Endothelial cell of umbilical vein (primary cell): Measurements from ENCODE around the gene RPP25L.

Experiments used
- CTCF ChIP-seq, 2 donors: IDR thresholded peaks; 1 replicate in 1 of 2; 2 replicates in 1 of 2; pipeline ENCODE4 v1.5.1; 2011; ENCODE audit warnings: low read length in 2 of 2, mild to moderate bottlenecking in 2 of 2, moderate library complexity in 2 of 2, control low read depth in 1 of 2, inconsistent platforms in 1 of 2, low read depth in 1 of 2; ENCODE audit not compliant: insufficient read depth in 1 of 2; ENCODE audit errors: extremely low read depth in 1 of 2
- EZH2 ChIP-seq: IDR thresholded peaks from 2 replicates; pipeline ENCODE4 v1.6.1; 2012; ENCODE audit warnings: borderline replicate concordance, low read depth, mild to moderate bottlenecking, moderate library complexity, low read length, inconsistent platforms; ENCODE audit not compliant: severe bottlenecking
- FOS ChIP-seq: IDR thresholded peaks from 2 replicates; pipeline ENCODE4 v1.6.1; 2011; ENCODE audit warnings: mild to moderate bottlenecking, low read length, moderate library complexity, borderline replicate concordance; ENCODE audit not compliant: insufficient read depth
- GATA2 ChIP-seq: IDR thresholded peaks from 2 replicates; pipeline ENCODE4 v1.7.0; 2011; ENCODE audit warnings: low read depth, mild to moderate bottlenecking, moderate library complexity, mixed read lengths, low read length; ENCODE audit not compliant: insufficient read length, insufficient read depth
- JUN ChIP-seq: IDR thresholded peaks from 2 replicates; pipeline ENCODE4 v1.6.1; 2011; ENCODE audit warnings: borderline replicate concordance, low read depth; ENCODE audit not compliant: insufficient read length, insufficient read depth
- MAX ChIP-seq: IDR thresholded peaks from 2 replicates; pipeline ENCODE4 v1.6.1; 2011; ENCODE audit not compliant: insufficient read depth, insufficient read length
- MYC ChIP-seq: IDR thresholded peaks from one replicate; pipeline ENCODE4 v1.6.1; 2011; ENCODE audit warnings: mild to moderate bottlenecking, low read depth, low read length
- POLR2A ChIP-seq: IDR thresholded peaks from 2 replicates; pipeline ENCODE4 v1.6.1; 2012; ENCODE audit warnings: low read depth, mild to moderate bottlenecking, control low read depth, low read length
- POLR2AphosphoS5 ChIP-seq: IDR thresholded peaks from 2 replicates; pipeline ENCODE4 v1.6.1; 2012; ENCODE audit warnings: low read depth, mild to moderate bottlenecking, control low read depth, low read length, moderate library complexity; ENCODE audit not compliant: insufficient read depth

GRCh38 chr9:34571481-34571810 lies 40.5 kb downstream of the RPP25L start:
- TF ChIP-seq CTCF (IDR thresholded peaks at IDR 0.05; ENCODE audit: extremely low read depth in 1 of 2, insufficient read depth in 1 of 2, low read depth in 1 of 2, low read length in 2 of 2) (no peak), POLR2A (no peak), GATA2 (no peak), MYC (no peak), POLR2AphosphoS5 (no peak), JUN (no peak), EZH2 (no peak), FOS (no peak), MAX (no peak)
